GM12801 (cell line): Measurements from ENCODE around the gene AKAP7.

ENCODE experiments used
- CTCF ChIP-seq: IDR thresholded peaks from one replicate; pipeline ENCODE4 v1.5.1; 2011; ENCODE audit warnings: control low read depth; ENCODE audit not compliant: insufficient read length; ENCODE audit errors: extremely low read depth

The AKAP7 gene

GRCh38 chr6:131163886-131164285 is 28.6 kb downstream of the AKAP7 start:
- TF ChIP-seq CTCF: no peak

GRCh38 chr6:131164506-131164905 is 29.2 kb downstream of the AKAP7 start:
- no peak for TF ChIP-seq CTCF

DNA sequence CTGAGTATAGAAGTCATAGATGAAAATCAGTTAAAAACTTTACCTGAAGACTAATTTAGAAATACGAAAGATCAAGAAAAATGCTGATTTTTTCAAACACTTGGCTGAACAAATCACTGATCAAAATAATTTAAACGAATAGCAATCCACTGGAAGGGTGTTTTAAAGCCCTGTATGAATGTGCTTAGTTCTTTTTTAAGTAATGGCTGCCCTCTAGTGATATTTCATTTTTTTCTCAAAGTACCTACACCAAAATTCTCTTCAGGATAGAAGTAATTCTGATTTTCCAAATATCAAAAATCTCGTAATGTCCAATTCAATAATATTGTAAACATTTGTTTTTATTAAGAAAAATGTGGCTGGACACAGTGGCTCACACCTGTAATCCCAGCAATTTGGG is 32.5 kb downstream of the AKAP7 start:
- no peak for TF ChIP-seq CTCF

DNA sequence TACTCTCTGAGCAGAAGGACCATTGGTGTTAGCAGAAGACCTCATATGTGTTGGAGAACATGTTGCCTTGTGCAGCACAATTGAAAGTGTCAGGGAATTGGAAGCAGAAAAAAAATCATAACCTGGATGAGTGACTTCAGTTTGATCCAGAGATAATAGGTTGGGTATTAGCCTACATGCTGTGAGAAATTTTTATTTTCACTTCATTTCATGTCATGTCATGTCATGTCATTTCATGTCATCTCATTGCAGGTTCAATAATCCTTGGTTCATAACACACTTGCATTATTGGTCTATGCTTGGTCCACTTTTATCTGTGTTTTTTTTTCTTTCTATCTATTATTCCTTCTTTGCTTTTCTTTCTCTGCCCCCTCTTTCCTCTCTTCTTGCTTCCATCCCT is 34.3 kb downstream of the AKAP7 start:
- TF ChIP-seq CTCF: no peak

GRCh38 chr6:131172222-131172621 is 37.0 kb downstream of the AKAP7 start:
- no peak for TF ChIP-seq CTCF

DNA sequence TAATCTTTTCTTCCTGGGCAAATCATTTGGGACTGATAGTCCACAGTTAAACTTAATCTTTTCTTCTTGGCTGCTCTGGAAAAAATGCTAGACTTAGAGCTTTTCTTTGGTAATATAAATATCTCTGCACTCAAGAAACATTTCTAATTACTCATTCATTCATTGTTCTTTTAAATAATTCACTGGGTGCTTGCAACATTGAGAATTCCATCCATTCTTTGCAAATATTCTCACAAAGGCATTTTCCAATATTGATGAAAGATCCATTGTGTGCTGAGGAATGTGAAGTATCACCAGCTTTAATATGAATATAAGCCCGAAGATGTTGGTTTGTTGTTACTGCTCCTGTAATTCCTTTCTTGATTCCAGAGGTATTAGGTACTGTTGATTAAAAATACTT is 38.4 kb downstream of the AKAP7 start:
- no peak for TF ChIP-seq CTCF

DNA sequence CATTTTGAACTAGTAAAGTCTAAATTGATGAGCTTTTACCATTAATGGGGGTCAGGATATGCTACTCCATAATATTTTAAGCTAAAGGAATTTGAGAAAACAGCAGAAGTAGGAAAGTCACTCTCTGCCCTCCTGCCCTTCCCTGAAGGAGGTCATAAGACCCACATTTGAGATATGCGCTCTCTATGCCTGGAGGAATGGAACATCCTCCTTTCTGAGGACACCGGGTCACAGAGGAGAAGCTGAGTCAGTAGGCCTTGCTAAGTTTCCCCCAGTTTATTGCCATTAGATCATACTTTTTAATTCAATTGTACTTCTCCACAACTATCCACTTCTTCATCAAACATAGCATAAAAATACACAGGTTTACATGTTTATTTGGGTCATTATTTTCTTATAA is 40.3 kb downstream of the AKAP7 start:
- no peak for TF ChIP-seq CTCF

GRCh38 chr6:131177996-131178395 is 42.7 kb downstream of the AKAP7 start:
- no peak for TF ChIP-seq CTCF
